RWPE1 (cell line): ENCODE data around the gene LIX1L.

Experiments used
- CTCF ChIA-PET: fragments of 350-600 bp; sonication (Branson Sonifier 250); formaldehyde crosslinking; extraction: SDS; loops from one replicate; lab custom pipeline; 2021; lab: Yijun Ruan, JAX
- POLR2A ChIA-PET: fragments of 400-600 bp; formaldehyde crosslinking; extraction: SDS; loops from one replicate; lab custom pipeline; 2020; ENCODE audit warnings: antibody characterized with exemption; ENCODE audit not compliant: low non-redundant PET; lab: Yijun Ruan, JAX
- DNase-seq: peaks from one replicate; pipeline ENCODE4 v3.0.0; 2012; ENCODE audit warnings: low spot score
- H3K27ac ChIP-seq: fragments of 450-650 bp; 2 replicates; pipeline ENCODE4 v1.5.1; 2017
- CTCF ChIP-seq: fragments of 450-650 bp; conservative IDR thresholded peaks from 2 replicates; pipeline ENCODE4 v1.5.1; 2017; ENCODE audit warnings: low read depth, mild to moderate bottlenecking

Gene LIX1L

GRCh38 chr1:145996433-145997015 is 38.7 kb upstream of the LIX1L start, which contains the start of gene TXNIP:
Gene TXNIP, minus strand, starts transcription at chr1:145996579. Its CDS starts 313 bp downstream, at chr1:145996266.
- ChIA-PET POLR2A (no interaction called here), CTCF (interaction anchor here (0.8 kb wide), 1 partner anchor 11 kb away, joined by 3 read pairs; no protein-coding TSS in a partner anchor)
- TF ChIP-seq CTCF: no peak
- DNase-seq: peak; percentile 100
- peak within 1 kb of the TSS; percentile 92 for H3K27ac ChIP-seq

- no peak for DNase-seq
- POLR2A ChIA-PET: no interaction called here
These were observed 38.2 kb upstream of the LIX1L start for GRCh38 chr1:145995964-145996432.

GRCh38 chr1:145995148-145995881 is 37.5 kb upstream of the LIX1L start:
- POLR2A ChIA-PET: no interaction called here
- CTCF ChIA-PET: interaction anchor here (0.6 to 1.9 kb wide), 4 partner anchors 11 to 172 kb away, joined by 3 to 9 read pairs (median 3); no protein-coding TSS in a partner anchor
- no peak for DNase-seq
- TF ChIP-seq CTCF: no peak
- peak overlapping the region; percentile 92 for H3K27ac ChIP-seq

More at GRCh38 chr1:145995964-145996432, 38.2 kb upstream of the LIX1L start:
- CTCF ChIA-PET: interaction anchor here (0.9 kb wide), 1 partner anchor 10 kb away, joined by 3 read pairs; no protein-coding TSS in a partner anchor
- H3K27ac ChIP-seq: peak overlapping the region; percentile 92
- no peak for TF ChIP-seq CTCF

GRCh38 chr1:145994391-145995120 is 36.7 kb upstream of the LIX1L start:
- POLR2A ChIA-PET: no interaction called here
- CTCF ChIA-PET: interaction anchor here (0.6 to 1.9 kb wide), 4 partner anchors 13 to 29 kb away, joined by 3 to 9 read pairs (median 4); no protein-coding TSS in a partner anchor

GRCh38 chr1:145993618-145994390 is 36.0 kb upstream of the LIX1L start:
- DNase-seq: no peak
- TF ChIP-seq CTCF: no peak
- peak overlapping the region; percentile 68 for H3K27ac ChIP-seq
- ChIA-PET POLR2A (no interaction called here), CTCF (interaction anchor here (0.6 to 2.4 kb wide), 3 partner anchors 13 to 28 kb away, joined by 3 to 11 read pairs (median 8); no protein-coding TSS in a partner anchor)

More at GRCh38 chr1:145994391-145995120, 36.7 kb upstream of the LIX1L start:
- no peak for TF ChIP-seq CTCF
- no peak for DNase-seq
- H3K27ac ChIP-seq: peak overlapping the region; percentile 68
